Activated CD4-positive, alpha-beta T cell treated with anti-CD3 and anti-CD28 coated beads for 1 hour (primary cell): ENCODE data around the gene CELF2.

Experiments used
- DNase-seq: peaks from one replicate; pipeline ENCODE4 v3.0.0-alpha.2; 2020

CELF2 gene

DNA sequence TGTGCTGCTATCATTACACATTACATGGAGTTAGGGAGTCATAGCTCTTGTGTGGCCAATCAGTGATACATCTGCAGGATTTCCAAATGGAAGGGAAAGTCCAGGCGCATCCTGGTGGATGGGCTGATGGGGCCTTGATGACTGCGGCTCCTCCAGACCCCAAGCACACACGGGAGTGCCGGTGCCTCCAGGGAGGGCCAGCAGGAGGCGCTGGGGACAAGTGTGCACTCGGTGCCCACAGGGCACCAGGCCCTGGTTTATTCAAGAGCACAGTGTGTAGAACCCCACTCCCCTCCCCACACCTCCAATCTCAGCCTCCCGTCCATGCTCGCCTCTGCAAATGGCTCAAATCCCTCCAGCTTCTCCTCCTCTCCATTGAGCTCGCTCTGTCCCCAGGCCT lies 349.8 kb downstream of the CELF2 start:
- no peak for DNase-seq

DNA sequence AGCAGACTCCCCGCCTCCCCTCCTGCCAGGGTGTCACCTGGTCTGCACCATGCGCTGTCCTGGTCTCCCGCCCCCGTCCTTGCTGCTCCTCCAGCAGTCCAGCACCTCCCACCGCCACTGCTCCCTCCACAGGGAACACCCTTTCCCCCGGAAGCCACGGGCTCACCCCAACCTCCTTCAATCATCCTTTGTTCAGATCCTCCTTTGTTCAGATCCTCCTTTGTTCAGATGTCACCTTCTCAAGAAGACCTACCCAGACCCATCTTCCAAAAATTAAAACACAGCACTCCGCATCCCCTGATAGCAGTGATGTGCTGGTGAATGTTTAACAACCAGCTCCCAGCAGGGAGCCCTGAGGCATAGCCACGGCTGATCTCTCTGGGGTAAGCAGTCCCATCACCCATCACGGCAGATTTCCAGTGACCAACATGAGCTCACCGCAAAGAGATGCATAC lies 356.1 kb downstream of the CELF2 start:
- DNase-seq, result no peak

DNA sequence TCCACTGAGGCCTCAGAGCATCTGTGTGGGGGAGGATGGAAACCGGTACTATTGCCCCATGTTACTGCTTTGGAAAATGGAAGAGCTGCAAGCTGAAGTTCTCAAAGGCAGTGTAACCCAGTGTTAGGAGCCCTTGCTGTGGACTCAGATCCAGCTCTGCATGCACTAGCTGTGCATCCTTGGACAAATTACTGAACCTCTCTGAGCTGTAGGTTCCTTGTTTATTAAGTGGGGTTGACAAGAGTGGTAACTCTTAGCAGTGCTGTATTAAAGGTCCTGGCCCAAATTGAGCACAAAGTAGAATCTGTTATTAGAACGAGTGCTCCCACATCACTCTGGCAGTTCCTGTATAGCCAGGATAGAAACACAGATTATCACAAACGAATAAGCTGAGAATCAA lies 359.6 kb downstream of the CELF2 start:
- DNase-seq, result no peak

DNA sequence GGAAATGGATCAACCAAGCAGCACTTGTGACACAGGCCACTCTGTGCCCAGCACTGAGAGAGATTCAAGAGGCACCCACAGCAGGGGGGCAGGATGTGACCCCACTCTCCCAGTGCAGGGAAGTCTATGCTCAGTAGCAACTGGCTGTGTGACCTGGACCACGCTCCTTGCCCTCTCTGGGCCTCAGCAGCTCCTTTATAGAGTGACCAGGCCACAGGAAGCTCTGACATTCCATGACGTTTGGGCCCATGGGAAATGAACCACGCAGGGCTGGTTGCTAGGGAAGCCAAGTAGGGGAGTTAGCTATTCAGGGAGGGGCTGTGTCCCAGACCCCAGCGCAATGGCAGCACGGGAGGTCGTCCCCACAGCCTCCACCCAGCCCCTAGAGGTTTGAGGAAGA lies 361.2 kb downstream of the CELF2 start:
- no peak for DNase-seq

DNA sequence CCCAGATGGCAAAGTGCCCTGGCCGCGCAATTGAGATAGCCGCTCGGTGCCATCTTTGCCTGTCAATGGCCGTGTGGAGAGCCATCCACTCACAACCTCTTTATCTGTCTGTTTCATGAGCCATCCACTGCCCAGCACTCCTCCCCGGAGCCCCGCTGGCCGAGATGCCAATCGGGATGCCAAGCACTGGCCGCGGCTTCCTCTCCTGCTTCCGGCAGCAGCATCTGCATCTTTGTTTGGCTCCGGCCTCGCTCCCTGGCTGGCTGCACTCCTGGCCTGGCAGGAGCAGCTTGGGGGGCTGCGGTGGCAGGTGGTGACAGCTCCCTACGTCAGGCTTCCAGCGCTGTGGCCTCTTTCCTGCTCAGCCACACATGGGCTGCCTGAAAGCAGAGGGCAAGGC lies 362.1 kb downstream of the CELF2 start:
- no peak for DNase-seq

DNA sequence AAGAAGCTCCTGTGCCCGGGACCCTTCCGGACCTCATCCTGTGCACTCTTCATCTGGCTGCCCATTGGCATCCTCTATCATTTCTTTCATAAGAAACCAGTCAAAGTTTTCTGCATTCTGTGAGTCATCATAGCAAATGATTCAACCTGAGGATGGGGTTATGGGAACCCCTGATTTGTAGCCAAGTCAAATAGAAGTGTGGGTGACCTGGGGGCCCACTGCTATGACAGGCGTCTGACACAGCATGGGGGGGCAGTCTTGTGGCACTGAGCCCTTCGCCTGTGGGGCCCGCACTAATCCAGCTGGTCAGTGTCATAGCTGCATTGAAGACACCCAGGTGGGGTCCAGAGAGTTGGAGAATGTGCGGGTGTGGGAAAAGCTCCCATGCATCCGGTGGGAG lies 363.4 kb downstream of the CELF2 start:
- no peak for DNase-seq

DNA sequence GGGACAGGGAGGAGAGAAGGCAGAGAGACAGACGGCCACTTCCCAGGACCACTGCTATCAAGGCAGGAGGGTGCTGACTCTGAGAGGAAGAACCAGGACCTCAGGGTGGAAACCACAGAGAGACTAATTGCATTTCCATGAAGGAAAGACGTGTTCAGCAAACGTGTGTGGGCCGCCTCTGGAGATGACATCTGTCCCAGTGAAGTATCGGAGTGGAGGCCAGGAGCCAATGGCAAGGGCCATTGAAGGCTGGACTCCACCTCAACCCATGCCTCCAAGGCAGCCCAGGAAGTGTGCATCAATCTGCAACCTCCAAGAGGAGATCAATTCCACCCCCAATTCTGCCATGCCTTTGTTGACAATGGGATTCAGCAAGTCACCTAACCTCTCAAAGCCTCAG lies 363.8 kb downstream of the CELF2 start:
- DNase-seq, result no peak

DNA sequence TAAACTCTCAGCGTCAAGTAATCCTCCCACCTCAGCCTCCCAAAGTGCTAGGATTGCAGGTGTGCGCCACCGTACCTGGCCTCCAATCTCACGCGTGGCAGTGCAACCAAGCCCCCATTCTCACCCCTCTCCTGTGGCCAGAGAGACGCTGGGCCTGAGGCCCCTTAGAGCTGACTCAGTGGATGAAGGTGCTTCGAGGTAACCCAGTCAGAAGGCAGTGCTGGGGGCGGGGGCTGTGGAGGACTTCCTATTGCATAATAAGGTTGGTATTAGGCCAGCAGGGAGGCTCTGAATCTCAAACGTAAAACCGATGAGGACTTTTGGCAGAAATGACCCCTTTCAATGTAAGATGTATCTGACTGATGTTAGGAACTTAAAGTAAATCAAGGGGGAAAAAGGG lies 364.5 kb downstream of the CELF2 start:
- no peak for DNase-seq

DNA sequence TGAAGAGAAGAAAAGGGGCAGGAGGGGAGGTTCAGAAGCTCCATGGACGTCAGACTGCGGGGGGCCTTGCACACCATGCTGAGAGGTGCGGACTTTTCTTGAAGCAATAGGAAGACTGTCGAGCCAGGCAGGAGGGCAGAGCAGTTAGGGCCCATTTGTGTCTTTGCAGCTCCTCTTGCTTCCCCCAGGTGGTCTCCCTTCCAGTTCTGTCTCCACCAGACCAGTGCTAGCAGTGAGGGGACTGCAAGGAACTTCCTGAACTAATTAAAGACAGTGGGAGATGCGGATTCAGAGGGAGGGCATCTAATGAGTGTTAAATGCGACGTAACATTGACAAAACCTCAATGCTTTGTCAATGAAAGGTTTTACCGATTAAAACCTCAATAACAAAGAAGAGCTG lies 368.4 kb downstream of the CELF2 start:
- DNase-seq, result no peak
